C4-2B (cell line): Measurements from ENCODE around the gene NDUFS5.

Experiments
- CTCF ChIP-seq: fragments of 450-650 bp; conservative IDR thresholded peaks from 2 replicates; pipeline ENCODE4 v1.5.1; 2017; ENCODE audit warnings: mild to moderate bottlenecking
- ZFX ChIP-seq: fragments of 450-650 bp; IDR thresholded peaks from 2 replicates; pipeline ENCODE4 v1.6.1; 2017

- TF ChIP-seq CTCF (no peak), ZFX (no peak)
Measured at GRCh38 chr1:39082010-39082799, 56.1 kb downstream of the NDUFS5 start.
